DMS53 (cell line): ENCODE data around the gene MAST3.
A peak's percentile ranks its signal among the peaks of the same experiment; 100 is the strongest.
"Not testable (repeated sequence)": the region's sequence is repeated elsewhere in the genome, so short reads cannot be mapped to it uniquely, and the experiment has no call there.

Experiments used
- DNase-seq: peaks from one replicate; lab custom pipeline; 2025; lab: John Stamatoyannopoulos, UW

The MAST3 gene

DNA sequence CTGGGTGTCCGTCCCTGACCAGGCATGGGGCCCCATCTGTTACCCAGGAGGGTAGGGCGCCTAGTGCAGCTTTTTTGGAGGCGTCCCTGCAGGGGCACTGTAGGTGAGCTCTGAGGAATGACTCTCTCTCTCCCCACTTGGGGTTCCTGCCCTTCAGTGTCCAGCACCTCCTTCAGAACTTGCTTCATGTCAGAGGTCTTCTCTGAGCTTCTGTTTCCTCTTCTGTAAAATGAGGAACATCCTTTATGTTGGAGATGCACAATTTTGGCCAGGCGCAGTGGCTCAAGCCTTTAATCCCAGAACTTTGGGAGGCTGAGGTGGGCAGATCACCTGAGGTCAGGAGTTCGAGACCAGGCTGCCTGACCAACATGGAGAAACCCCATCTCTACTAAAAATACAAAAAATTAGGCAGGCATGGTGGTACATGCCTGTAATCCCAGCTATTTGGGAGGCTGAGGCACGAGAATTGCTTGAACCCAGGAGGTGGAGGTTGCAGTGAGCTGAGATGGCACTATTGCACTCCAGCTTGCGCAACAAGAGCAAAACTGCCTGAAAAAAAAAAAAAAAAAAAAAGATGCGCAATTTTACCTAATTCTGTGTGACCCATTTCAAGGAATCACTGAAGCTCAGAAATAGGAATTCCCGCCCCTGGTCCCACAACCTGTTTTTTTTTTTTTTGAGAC, 40.2 kb downstream of the MAST3 start:
- DNase-seq = no peak

DNA sequence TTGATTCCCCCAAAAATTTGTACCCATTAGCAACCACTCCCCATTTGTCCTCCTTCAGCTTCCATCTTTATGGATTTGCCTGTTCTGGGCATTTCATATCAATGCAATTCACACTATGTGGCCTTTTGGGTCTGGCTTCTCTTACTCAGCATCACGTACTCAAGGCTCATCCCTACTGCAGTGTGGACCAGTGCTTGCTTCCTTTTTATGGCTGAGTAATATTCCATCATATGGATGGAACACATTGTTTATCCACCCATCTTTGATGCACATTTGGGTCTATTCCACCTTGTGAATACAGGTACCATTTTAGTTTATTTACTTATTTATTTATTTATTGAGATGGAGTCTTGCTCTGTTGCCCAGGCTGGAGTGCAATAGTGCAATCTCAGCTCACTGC, 42.9 kb downstream of the MAST3 start:
- DNase-seq = no peak

DNA sequence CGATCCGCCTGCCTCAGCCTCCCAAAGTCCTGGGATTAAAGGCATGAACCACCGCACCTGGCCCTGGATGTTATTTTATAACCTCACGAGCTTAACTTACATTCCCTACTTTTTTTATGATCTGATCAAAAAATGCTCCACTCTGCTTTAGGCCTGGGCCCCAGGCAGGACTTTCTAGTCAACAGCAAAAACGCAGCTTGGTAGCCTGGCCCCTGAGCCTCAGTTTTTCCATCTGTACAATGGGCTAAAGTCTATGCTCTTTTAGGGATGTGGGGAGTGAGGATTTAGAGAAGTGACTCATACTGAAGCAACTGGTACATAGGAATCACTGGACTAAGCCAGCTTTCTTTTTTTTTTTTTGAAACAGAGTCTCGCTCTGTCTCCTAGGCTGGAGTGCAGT, 43.5 kb downstream of the MAST3 start:
- DNase-seq = no peak

DNA sequence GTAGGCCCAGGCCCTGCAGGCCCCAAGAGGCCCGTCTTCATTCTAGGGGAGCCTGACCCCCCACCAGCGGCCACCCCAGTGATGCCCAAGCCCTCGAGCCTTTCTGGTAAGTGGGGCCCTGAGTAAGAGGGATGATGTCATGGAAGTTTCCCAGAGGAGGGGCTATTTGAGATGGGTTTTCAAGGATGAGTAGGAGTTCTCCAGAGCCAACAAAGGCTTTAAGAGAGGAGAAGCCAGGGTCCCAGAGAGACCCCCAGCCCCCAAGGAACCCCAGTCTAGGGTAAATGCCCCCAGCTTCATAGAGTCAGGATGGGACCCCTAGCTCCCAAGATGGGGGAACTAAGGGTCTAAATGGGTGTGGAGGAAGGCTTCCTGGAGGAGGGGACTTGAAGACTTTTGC, 46.3 kb downstream of the MAST3 start:
- DNase-seq = no peak

DNA sequence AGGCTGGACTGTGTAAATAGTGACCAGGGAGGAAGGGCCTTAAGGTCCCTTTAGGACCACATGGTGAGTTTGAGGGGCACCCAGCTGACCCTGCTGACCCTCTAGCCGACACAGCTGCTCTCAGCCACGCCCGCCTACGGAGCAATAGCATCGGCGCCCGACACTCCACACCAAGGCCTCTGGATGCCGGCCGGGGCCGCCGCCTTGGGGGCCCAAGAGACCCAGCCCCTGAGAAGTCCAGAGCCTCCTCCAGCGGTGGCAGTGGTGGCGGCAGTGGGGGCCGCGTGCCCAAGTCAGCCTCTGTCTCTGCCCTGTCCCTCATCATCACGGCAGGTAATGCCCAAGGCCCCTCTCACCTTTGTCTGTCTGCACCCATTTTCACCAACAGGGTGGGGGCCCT, 46.8 kb downstream of the MAST3 start:
- DNase-seq = no peak

DNA sequence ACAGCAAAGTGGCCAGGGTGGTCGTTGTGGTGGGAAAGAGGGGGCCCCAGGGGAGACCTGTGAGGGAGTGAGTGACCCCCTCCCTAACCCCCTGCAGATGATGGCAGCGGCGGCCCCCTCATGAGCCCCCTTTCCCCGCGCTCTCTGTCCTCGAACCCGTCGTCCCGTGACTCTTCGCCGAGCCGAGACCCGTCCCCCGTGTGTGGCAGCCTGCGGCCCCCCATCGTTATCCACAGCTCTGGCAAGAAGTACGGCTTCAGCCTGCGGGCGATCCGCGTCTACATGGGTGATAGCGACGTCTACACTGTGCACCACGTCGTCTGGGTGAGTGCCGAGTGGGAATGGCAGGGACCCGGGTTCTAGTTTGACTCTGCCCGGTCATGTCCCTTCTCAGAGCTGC, 47.3 kb downstream of the MAST3 start:
- no peak for DNase-seq

DNA sequence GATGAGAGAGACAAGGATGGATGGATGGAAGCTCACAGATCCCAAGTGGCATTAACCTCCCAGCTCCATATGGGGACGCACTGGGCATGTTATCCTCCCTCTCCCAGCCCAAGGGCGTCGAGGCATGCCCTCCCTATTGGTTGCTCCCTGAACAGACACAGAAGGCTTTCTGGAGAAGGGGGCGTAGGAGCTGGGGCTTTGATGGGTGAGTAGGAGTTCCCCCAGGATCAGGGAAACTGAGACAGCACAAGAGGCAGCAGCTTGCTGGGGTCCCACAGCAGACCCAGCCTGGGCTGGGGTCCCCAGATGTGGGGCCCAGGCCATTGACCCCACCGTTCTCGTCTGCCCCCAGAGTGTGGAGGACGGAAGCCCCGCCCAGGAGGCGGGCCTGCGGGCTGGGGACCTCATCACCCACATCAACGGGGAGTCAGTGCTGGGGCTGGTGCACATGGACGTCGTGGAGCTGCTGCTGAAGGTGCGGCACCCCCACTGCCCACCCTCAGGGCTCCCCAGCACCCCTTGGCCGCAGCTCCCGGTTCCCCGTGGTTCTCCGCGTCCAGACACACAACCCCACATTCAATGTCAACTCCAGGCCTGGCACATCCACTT, 47.9 kb downstream of the MAST3 start:
- DNase-seq = no peak

DNA sequence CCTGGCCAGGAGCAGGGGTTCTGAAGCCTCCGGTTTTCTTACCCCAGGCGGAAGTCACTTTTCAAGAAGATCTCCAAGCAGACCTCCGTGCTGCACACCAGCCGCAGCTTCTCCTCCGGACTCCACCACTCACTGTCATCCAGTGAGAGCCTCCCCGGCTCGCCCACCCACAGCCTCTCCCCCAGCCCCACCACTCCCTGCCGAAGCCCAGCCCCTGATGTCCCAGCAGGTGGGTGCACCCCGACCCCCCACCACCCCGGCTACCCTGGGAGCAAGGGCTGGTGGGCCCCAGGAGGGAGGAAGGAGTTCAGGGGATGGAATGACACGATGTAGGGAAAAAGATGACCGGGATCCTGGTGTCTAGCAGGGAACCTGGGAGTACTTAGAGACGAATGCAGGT, 49.8 kb downstream of the MAST3 start:
- DNase-seq = no peak

DNA sequence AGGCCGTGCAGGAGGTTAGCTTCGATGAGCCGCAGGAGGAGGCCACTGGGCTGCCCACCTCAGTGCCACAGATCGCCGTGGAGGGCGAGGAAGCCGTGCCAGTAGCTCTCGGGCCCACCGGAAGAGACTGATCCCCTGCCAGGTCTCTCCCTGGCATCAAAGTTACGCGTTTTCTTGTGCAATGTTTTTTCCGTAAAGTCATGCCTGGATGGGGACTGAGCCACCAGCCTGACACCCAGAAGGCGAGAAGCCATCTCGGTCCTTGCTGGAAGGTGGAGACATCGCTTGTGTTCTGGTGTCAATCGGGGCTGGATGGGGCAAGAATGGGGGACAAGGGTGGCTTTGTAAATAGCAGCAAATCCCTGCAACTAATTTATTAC, 52.0 kb downstream of the MAST3 start:
- DNase-seq = no peak

DNA sequence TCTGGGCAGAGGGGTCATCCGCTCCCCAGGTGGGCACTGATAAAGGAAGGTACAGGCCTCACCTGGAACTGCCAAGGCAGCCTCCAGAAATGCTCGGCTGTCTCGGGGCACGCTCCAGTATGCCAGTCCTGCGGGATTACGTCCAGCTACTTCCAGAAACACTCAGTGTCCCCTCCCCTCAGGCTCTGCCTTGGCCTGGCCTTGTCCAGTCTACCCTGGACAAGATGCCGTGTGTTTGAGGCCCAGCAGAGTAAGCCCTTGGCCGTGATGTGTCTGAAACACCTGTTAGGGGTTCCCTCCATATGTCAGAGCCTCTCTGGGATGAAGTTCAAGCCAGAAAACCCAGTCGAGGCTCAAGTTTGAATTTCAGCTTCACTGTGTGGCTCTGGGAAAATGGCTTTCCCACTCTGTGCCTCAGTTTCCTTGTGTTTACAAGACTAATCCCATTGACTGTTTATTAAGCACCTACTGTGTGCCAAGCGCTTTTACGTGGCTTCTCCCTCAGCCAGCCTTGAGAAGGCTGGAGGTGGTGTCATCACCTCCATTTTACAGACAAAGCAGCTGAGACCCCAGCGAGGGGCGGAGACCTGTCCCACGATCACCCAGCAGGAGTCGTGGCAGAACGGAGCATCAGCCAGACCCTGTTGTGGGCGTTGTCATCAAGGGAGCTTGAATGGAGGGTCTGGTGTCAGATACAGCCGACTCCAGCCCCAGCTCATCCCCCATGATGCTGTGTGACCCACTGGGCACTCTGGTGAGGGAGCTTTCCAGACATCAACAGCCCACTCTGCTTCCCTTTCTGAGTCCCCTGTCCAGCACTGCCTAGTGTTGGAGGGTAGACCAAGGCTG, 53.4 kb downstream of the MAST3 start:
- DNase-seq = no peak

DNA sequence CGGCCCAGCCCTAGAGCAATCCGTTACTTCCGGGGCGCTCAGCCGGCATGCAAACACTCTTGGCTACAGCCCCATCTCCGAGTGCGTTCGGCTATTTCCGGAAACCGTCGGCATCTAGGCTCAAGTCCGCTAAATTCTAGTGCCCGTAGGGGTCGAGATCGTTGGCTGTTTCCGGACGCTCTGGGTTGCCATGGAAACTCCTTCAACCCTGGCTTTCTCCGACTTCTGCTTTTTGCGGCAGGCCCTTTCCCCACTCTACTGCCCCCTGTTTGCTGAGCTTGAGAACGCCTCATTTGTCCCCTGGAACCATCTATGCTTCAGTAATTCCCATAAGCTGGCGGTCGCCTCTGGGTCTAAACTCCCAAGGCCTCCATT, 54.9 kb downstream of the MAST3 start:
- DNase-seq = peak; percentile 96

DNA sequence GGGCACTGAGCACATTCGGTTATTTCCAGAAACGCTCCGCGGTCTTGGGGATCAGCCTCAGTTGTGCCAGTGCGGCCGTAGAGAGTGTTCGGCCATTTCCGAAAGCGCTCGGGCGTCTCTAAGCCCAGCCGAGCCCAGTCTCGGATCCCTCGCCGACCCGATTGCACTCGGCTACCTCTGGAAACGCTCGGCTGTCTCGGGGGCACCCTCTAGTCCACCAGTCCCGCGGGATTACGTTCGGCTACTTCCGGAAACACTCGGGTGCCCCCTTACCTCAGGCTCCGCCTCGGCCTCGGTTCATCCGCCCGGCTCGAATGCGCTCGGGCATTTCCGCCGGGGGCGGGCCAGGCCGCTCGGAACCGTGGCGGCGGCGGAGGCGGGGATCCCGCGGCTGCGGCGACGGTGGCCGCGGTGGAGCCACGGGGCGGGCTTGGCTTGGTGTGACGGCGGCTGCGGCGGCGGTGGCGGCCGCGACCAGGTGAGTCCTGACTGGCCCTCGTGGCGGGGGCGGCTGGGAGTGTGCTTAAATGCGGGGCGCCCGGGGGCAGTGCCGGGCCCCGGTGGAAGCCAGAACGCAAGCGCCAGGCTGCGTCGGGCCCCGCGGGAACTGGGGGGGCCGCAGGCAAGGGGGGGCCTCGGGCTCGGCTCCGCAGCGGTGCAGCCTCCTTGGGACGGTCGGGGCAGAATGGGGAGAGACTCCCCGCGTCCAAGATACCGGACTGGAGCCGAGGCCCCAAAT, 55.4 kb downstream of the MAST3 start, which contains the start of gene PIK3R2:
PIK3R2 (plus strand) TSS at position 347 of the 739 bp plus-strand sequence. CDS start 2,717 bp downstream, outside the sequence.
- DNase-seq = peak; percentile 99

DNA sequence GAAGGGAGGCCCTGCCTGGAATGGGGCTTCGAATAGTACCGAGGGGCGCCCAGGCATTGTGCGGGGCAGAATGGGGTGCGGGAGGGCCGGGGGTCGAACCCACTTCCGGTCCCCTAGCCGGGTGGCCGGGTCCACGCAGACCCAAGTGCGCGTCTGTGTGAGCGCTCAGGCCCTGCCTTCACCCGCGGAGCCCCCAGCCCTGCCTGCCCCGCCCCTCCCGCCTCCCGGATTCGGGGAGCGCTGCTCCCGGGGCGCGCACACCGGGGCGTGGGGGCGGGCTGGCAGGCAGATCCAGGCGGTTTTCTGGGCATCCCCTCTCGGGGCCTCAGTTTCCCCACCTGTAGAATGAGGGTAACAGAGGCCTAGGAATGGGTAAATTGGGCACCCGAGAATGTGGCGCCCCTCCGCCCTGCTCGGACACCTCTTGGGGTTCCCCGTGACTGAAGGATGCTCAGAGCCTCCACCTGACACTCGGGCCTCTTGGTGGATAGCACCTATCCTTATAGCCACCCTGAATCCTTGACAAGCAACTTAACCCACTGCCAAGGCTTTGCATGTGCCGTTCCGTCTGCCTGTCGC, 56.1 kb downstream of the MAST3 start:
- DNase-seq = peak; percentile 42

DNA sequence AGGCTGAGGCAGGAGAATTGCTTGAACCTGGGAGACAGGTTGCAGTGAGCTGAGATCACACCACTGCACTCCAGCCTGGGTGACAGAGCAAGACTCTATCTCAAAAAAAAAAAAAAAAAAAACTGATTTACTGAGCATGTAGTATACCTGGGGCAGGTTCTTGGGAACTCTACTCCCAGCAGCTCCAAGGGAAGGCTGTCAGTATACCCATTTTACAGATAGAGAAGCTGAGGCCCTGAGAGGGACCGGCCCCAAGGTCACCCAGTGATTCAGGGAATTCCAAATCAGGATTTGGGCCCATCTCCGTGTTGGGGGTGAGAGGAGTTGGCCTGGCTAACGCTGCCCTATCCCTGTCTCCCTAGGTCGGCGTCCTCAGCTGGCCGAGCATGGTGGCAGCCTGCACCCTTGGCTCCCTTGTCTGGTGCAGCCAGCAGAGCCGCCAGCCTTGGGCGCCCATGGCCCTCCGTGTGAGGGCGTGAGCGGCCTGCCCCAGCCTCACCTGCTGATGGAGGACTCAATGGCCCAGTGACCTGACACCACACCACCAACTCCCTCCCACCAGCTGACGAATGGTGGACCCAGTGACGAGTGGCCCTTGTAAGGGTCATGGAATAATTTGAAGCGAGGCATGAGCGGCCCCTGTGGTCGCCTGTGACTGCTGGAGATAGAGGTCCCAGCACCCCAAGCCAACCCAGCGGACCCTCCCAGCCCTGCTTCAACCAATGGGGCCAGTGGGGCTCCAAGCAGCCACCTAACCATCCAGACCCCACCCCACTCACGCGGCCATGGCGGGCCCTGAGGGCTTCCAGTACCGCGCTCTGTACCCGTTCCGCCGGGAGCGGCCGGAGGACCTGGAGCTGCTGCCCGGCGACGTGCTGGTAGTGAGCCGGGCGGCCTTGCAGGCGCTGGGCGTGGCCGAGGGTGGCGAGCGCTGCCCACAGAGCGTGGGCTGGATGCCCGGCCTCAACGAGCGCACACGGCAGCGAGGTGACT, 57.8 kb downstream of the MAST3 start:
- DNase-seq = no peak

DNA sequence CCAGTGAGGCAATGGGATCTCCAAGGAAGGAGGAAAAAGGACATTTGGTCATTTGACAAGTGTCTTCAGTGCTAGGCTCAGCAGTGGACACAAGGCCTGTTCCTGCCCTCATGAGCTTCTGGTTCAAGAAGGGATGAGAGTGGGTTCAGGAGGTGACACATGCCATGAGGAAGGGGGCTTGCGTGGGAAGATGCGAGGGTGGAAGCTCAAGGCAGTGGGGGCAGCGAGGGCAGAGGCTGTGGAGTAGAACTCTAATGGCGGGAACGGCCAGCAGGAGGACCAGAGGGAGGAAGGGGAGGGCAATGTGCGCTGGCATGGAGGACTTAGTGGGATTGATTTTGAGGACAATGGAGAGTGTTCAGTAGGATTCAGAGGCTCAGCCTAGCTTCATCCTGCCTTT, 58.7 kb downstream of the MAST3 start:
- DNase-seq = peak; percentile 20

DNA sequence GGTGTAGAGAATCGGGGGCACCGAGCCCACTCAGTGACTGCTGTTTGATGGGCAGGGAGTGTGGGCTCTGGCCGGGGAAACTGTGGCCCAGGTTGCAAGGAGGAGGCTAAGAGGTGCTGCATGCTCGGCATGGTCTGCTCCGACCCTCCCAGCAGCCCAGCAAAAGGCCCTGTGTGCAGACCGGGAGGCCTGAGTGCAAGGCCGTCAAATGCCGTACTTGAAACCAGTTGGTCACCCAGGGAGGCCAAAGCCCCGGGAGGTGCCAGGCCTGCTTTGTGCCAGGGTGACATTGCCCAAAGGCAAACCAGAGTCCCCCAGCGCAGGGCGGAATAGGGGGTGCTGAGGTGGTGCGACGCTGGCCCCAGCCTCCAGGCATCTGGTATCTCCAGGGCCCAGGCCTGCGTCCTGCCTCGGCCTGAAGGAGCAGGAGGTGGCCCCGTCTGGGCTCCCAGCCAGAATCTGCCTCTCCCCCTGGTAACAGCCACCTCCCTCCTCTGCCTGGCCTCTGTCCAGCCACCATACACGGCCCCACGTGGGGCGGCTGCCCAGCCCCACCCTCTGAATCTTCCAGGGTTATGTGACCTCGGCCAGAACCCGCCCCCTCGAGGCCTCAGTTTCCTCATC, 59.4 kb downstream of the MAST3 start:
- peak; percentile 94 for DNase-seq

DNA sequence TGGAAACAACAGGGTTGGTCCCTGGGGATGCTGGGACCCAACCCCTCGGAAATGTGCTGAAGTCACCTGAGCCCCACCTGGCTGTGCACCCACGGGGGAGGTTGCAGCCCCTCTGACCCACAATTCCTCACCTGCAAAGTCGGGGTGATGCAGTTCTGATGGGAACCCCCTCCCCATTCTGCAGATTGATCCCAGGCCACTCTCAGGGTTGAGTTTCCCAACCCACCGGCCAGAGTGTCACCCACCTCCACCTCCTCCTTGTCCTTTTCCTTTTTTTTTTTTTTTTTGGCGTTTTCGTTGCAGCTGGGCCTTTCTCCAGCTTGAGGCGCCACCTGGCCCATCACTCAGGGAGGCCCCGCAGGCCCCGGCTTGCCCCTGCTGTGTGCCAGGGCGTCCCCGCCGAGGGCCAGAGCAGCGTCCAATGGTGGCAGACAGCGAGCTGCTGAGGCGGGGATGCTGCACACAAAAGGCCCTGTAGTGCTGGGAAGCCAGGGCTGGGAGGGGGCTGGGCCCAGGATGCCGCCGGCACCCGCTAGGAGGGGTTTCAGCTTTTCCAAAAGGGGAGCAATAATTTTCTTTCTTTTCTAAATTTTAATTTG, 60.0 kb downstream of the MAST3 start:
- DNase-seq = peak; percentile 93

DNA sequence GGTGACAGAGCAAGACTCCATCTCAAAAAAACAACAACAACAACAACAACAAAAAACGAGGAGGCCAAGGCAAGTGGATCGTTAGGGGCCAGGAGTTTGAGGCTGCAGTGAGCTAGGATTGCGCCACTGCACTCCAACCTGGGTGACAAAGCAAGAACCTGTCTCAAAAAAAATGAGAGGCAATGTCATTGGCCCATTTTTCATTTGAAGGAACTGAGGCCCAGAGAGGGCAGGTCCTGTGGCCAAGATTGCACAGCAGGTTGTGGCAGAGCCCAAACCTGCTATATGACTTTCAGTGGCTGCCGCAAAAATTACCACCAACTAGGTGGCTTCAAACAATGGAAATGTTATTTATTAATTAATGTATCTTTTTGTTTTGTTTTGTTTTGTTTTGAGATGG, 60.9 kb downstream of the MAST3 start:
- DNase-seq = no peak

DNA sequence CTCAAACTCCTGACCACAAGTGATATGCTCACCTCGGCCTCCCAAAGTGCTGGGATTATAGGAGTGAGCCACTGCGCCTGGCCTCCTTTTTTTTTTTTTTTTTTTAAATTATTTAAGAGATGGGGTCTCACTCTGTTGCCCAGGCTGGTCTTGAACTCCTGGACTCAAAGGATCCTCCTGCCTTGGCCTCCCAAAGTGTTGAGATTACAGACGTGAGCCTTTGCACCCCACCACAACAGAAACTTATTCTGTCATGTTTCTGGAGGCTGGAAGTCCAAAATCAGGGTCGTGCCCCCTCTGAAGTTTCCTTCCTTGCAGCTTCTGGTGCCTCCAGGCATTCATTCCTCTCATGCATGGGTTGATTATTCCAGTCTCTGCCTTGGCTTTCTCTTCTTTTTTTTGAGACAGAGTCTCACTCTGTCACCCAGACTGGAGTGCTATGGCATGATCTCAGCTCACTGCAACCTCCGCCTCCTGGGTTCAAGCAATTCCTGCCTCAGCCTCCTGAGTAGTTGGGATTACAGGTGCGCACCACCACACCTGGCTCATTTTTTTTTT, 61.6 kb downstream of the MAST3 start:
- not testable (repeated sequence) for DNase-seq

DNA sequence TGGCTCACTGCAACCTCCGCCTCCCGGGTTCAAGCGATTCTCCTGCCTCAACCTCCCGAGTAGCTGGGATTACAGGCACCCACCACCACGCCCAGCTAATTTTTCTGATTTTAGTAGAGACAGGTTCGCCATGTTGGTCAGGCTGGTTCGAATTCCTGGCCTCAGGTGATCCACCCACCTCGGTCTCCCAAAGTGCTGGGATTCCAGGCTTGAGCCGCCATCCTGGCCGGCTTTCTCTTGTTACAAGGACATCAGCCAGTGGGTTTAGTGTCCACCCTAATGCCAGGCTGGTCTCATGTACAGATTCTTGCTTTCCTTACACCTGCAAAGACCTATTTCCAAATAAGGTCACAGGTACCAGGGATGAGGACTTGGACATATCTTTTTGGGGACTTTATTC, 62.2 kb downstream of the MAST3 start:
- no peak for DNase-seq
